IMR-90 (cell line): ENCODE results near the gene EPB41L2.

Source experiments
- BHLHE40 ChIP-seq: fragments of 150-350 bp; IDR thresholded peaks from 2 replicates; pipeline ENCODE4 v1.6.1; 2016; ENCODE audit warnings: mild to moderate bottlenecking, low read depth, low read length
- CEBPB ChIP-seq: IDR thresholded peaks from 2 replicates; pipeline ENCODE4 v1.6.1; 2012; ENCODE audit warnings: low read depth, low read length, improper control_type of control experiment
- CTCF ChIP-seq: conservative IDR thresholded peaks from 2 replicates; pipeline ENCODE4 v1.5.1; 2012; ENCODE audit warnings: mild to moderate bottlenecking, low read depth, low read length, improper control_type of control experiment
- MXI1 ChIP-seq: IDR thresholded peaks from 2 replicates; pipeline ENCODE4 v1.6.1; 2012; ENCODE audit warnings: low read depth, mild to moderate bottlenecking, low read length, moderate library complexity, borderline replicate concordance
- NFE2L2 ChIP-seq: fragments of 150-350 bp; IDR thresholded peaks from 2 replicates; pipeline ENCODE4 v1.6.1; 2016; ENCODE audit warnings: low read depth, mild to moderate bottlenecking, low read length
- POLR2A ChIP-seq: IDR thresholded peaks from 2 replicates; pipeline ENCODE4 v1.6.1; 2012; ENCODE audit warnings: mild to moderate bottlenecking, low read depth, low read length
- RAD21 ChIP-seq: IDR thresholded peaks from 2 replicates; pipeline ENCODE4 v1.6.1; 2012; ENCODE audit warnings: low read length, improper control_type of control experiment
- RFX5 ChIP-seq: IDR thresholded peaks from 2 replicates; pipeline ENCODE4 v1.8.0; 2012; ENCODE audit warnings: low read depth, mild to moderate bottlenecking, low read length, moderate library complexity
- SMC3 ChIP-seq: fragments of 150-350 bp; IDR thresholded peaks from 2 replicates; pipeline ENCODE4 v1.6.1; 2016; ENCODE audit warnings: low read depth, mild to moderate bottlenecking, antibody characterized with exemption, low read length, moderate library complexity
- USF2 ChIP-seq: fragments of 150-350 bp; IDR thresholded peaks from 2 replicates; pipeline ENCODE4 v1.6.1; 2017; ENCODE audit warnings: mild to moderate bottlenecking, antibody characterized with exemption, low read length, low read depth

DNA sequence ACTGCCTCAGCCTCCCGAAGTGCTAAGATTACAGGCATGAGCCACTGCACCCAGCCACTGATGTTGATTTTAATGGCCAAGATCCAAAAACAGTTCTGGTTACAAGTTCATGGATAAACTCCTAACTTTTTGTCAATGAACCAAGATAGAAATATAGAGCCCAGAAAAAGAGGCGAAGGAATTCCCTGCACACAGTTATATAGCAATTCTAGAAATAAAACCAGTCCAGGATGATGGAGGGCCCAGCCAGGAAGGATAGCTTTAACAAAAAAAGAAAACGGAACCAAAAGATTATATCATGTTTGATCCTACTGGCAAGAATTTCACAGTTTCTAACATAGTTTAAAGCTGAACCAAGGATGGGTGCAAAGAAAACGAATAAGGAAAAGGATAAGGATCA is 10.9 kb downstream of the EPB41L2 start:
- no peak for TF ChIP-seq CTCF
- TF ChIP-seq SMC3 = no peak
- no peak for TF ChIP-seq CEBPB
- TF ChIP-seq RFX5 = no peak
- no peak for TF ChIP-seq BHLHE40
- no peak for TF ChIP-seq POLR2A
- no peak for TF ChIP-seq MXI1
- no peak for TF ChIP-seq NFE2L2
- TF ChIP-seq RAD21 = no peak
- TF ChIP-seq USF2 = no peak
